ENCODE results near the gene RNF133. TPM values are rescaled to one million over a fixed set of nuclear protein-coding genes. Genes with fewer than 3 reads are reported as not detected.

The RNF133 gene
- total and polyA plus RNA-seq, 10 of the 15 experiments (the other 5 are each of a cell fraction or from before 2014, with no cell fraction given): 0.05 TPM; not detected in 9

GRCh38 chr7:122702872-122703510 is 4.1 kb upstream of the RNF133 start, which contains the start of gene RNF148:
Gene RNF148, minus strand, starts transcription at chr7:122702922. Its CDS starts 172 bp downstream, at chr7:122702750.
- ChIA-PET SMC1A (ENCODE audit: uncharacterized antibody, unreplicated experiment) (interaction anchor here (0.8 to 5.0 kb wide), 4 partner anchors 12 to 89 kb away, joined by 3 to 37 read pairs (median 3); no protein-coding TSS in a partner anchor), CTCF (no interaction called here), POLR2A (no interaction called here), RAD21 (ENCODE audit: unreplicated experiment) (no interaction called here)
- Histone ChIP-seq H3K9me3 (replicated peaks; ENCODE audit: control insufficient read depth, insufficient read depth, low read length) (no peaks in the 10 kb centered on the region), H3K4me2 (ENCODE audit: control insufficient read depth, insufficient read depth) (no peak within 1 kb of the TSS), H2AFZ (ENCODE audit: control insufficient read depth, low read depth, low read length) (no peak within 1 kb of the TSS), H4K20me1 (ENCODE audit: control insufficient read depth, insufficient read depth) (no peaks in the 10 kb centered on the region), H3K27me3 (replicated peaks in 1 of 2; ENCODE audit: control insufficient read depth in 2 of 2, insufficient read depth in 2 of 2, low read length in 1 of 2) (no peaks in the 10 kb centered on the region), H3K79me2 (ENCODE audit: control insufficient read depth, insufficient read depth, low read length) (no peaks in the 10 kb centered on the region), H3K4me3 (no peak within 1 kb of the TSS), H3K36me3 (ENCODE audit: control insufficient read depth in 2 of 2, insufficient read depth in 2 of 2, low read length in 1 of 2) (no peaks in the 10 kb centered on the region), H3K4me1 (ENCODE audit: control insufficient read depth, insufficient read depth, low read length) (no peaks in the 10 kb centered on the region), H3K9ac (ENCODE audit: control insufficient read depth, insufficient read depth, low read length) (no peak within 1 kb of the TSS), H3K27ac (ENCODE audit: control insufficient read depth, insufficient read depth) (no peak within 1 kb of the TSS)
- in situ Hi-C loops (cut with MboI) (no loop called here), intact Hi-C loops (cut with micrococcal nuclease; ENCODE audit: unreplicated experiment) (no loop called here)
- no peak for ATAC-seq
- 67% methylated on average over 1 of the region's 1 CpG for WGBS (ENCODE audit: insufficient coverage, insufficient replicate concordance, low lambda C conversion rate, missing lambda C conversion rate)
- BruUV-seq (replicated peaks): no TSS peak
- TF ChIP-seq PRDM15 (CRISPR knock-in tag; IDR thresholded peaks at IDR 0.05) (no peak), MTA3 (IDR thresholded peaks at IDR 0.05; ENCODE audit: borderline replicate concordance, low read length) (no peak), LARP7 (IDR thresholded peaks at IDR 0.05) (no peak), ZBTB4 (CRISPR knock-in tag; IDR thresholded peaks at IDR 0.05) (no peak), POLR2AphosphoS2 (IDR thresholded peaks at IDR 0.05; ENCODE audit: low read depth, low read length) (no peak), ZNF24 (IDR thresholded peaks at IDR 0.05) (no peak), SP1 (IDR thresholded peaks at IDR 0.05; ENCODE audit: low read depth, low read length) (no peak), SMAD5 (IDR thresholded peaks at IDR 0.05; ENCODE audit: low read depth) (no peak)
- TF ChIP-seq, protein P1, sequence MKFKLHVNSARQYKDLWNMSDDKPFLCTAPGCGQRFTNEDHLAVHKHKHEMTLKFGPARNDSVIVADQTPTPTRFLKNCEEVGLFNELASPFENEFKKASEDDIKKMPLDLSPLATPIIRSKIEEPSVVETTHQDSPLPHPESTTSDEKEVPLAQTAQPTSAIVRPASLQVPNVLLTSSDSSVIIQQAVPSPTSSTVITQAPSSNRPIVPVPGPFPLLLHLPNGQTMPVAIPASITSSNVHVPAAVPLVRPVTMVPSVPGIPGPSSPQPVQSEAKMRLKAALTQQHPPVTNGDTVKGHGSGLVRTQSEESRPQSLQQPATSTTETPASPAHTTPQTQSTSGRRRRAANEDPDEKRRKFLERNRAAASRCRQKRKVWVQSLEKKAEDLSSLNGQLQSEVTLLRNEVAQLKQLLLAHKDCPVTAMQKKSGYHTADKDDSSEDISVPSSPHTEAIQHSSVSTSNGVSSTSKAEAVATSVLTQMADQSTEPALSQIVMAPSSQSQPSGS (IDR thresholded peaks at IDR 0.05; ENCODE audit: low read length): no peak
- no peak for DNase-seq (ENCODE audit: low read depth, low spot score)
- no peak for FAIRE-seq
